ENCODE results near the gene UNC93B1.
"Not testable (repeated sequence)": the region's sequence is repeated elsewhere in the genome, so short reads cannot be mapped to it uniquely, and the experiment has no call there.

UNC93B1 gene

DNA sequence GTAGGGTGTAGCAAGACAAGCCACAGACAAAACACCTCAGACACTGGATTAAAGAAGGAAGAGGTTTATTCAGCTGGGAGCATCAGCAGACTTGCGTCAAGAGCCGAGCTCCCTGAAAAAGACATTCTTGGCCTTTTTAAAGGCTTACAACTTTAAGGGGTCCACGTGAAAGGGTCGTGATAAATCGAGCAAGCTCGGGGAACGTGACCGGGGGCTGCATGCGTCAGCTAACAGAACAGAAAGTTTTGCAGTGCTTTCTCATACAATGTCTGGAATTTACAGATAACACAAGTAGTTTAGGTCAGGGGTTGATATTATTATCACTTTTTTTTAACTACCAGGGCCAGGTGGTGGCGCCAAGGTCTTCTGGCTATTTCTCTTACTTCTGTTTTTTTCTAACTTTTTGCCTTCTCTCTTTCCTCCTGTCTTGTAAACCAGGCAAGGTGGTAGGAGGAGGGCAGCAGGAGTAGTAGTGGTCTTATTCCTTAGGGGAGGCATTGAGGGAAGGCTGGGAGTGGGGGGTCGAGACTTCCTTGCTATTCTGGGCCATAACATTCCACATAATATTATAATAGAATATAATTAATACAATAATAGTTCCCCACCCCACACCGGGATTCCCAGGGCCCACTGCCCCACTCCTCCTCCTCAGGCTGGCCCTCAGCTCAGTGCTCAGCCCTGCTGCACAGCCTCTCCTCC is 5.6 kb upstream of the UNC93B1 start:
- DNase-seq (ENCODE audit: low read depth in 3 of 3) = no peak

GRCh38 chr11:68008381-68009337 is 4.8 kb upstream of the UNC93B1 start:
- no peak for DNase-seq (ENCODE audit: low read depth in 3 of 3)

- no peak for DNase-seq (ENCODE audit: low read depth in 3 of 3)
These were observed 3.8 kb upstream of the UNC93B1 start for GRCh38 chr11:68007498-68008380.

- no peak for DNase-seq (ENCODE audit: low read depth in 3 of 3)
These were observed 2.8 kb upstream of the UNC93B1 start for GRCh38 chr11:68006606-68007166.

GRCh38 chr11:68004551-68005335 is 846 bp upstream of the UNC93B1 start:
- no peak for DNase-seq (ENCODE audit: low read depth in 3 of 3)

- peak; percentile 30 to 49 (median 41) for DNase-seq (ENCODE audit: low read depth in 3 of 3)
These were observed 705 bp downstream of the UNC93B1 start for GRCh38 chr11:68002938-68003845.

DNA sequence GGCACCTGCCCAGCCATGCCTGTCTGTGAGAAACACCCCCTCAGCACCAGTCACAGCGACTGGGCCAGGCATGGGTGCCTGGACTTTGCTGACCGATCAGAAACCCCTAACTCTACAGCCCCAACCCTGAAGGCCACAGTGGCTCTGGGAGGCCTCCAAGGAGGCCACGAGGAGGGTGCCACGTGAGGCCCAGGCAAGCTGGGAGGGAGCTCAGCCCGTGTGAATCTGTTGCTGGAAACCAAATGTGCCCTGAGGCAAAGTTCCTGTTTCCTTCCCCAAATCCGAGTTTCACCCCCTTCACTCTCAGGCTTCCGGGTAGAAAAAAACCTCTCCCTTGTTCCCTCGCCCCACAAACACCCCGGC is 1.3 kb downstream of the UNC93B1 start:
- no peak for DNase-seq (ENCODE audit: low read depth in 3 of 3)

DNA sequence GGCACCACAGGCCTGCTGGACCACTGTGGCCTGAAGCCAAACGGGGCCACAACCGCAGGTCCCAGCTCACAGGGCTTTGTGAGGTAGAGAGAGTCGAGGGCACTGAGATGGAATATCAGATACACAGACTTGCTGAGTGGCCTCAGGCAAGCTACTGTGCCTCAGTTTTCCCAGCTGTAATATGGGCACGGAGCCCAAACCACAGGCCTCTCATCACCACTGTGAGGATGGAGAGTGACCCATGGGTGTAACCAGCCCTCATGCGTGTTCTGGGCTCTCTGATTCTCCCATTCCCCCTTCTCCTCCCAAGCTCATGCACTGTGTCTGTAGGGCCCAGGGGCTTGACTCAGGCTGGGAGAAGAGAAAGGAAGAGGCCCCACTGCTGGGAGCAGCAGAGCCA is 4.2 kb downstream of the UNC93B1 start:
- DNase-seq (ENCODE audit: low read depth in 3 of 3) = no peak

DNA sequence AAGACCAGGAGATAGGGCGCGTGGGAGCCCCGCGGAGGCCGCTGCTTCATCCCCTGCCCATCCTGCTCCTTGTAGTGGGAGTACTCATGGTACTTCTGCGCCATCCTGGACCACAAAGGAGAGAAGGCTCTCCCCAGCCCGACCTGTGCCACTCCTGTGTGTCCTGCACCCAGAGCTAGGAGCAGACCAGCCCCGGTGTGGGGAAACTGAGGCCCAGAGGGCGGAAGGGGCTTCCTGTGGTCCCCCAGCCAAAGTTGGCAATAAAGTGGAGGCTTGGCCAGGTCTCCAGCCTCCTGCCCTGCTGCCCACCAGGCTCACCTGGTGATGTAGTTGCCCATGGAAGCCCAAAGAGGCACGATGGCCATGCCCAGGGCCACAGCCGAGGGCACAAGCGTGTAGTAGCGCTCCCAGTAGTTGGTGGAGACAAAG is 4.7 kb downstream of the UNC93B1 start:
- no peak for DNase-seq (ENCODE audit: low read depth in 3 of 3)

DNA sequence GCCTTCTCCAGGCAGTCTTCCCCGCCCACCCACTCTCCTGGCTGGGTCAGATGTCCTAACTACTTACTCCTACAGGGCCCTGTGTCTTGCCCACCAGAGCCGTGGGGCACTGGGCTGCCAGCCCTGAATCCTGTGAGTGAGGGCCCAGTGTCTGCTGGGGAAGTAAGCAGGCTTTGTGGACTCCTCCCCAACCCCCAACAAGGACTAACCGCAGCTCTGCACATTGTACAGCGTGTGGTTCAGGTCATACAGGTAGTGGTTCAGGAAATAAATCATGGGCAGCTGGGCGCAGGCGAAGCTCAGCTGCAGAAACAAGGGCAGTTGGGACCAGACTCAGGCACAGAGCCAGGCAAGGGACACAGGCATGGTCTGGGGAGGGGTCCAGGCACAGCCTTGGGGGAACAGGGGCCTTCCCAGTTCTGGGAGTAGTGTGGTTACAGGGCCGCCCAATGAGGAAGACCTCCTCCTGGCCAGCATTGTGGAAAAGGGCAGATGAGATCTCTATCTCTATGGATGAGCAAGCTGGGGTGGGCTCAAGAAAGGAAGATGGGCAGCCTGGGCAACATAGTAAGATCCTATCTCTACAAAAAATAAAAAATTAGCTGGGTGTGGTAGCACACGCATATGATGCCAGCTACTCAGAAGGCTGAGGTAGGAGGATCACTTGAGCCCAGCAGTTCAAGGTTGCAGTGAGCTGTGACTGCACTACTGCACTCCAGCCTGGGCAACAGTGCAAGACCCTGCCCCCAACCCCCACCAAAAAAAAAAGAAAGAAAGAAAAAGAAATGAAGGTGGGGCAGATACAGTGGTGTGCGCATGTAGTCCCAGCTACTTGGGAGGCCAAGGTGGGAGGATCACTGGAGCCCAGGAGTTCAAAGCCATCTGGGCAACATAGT is 5.5 kb downstream of the UNC93B1 start:
- no peak for DNase-seq (ENCODE audit: low read depth in 3 of 3)

- no peak for DNase-seq (ENCODE audit: low read depth in 3 of 3)
These were observed 6.4 kb downstream of the UNC93B1 start for GRCh38 chr11:67997475-67997921.

GRCh38 chr11:67996622-67997474 is 7.0 kb downstream of the UNC93B1 start:
- no peak for DNase-seq (ENCODE audit: low read depth in 3 of 3)

DNA sequence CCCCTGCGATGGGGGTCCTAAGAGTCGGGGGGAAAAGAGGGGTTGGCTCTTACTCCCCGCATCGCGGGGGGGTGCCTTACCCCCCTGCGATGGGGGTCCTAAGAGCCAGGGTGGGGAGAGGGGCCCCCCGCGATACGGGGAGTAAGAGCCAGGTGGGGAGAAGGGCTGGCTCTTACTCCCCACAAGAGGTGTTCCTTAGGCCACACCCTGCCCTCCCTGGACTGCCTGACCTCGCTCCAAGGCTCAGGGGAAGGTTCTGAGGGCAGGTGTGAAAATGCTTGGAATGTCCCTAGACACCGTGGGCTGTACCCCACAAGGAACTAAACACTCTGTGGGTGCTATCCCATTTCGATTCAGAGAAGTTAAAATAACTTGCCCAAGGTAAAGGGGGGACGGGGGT is 7.8 kb downstream of the UNC93B1 start:
- DNase-seq (ENCODE audit: low read depth in 3 of 3) = no peak

DNA sequence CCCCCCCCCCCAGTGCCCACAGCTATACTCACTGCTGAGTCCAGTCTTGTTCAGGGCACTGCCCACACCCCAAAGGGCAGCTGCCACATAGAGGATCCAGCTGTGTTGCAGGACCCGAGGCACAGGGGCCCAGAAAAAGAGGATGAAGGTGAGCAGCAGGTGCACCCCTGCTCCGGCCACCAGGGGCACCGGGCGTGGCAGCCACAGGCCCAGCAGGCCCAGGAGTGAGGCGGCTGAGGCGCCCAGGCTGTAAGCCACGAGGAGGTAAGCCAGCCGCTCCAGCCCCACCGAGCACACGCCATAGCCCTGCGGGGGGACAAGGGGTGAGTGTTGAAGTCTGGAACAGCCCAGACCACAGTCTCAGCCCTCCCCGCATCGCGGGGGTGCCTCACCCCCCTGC is 8.3 kb downstream of the UNC93B1 start:
- DNase-seq (ENCODE audit: low read depth in 3 of 3) = not testable (repeated sequence)

- DNase-seq (ENCODE audit: low read depth in 3 of 3) = not testable (repeated sequence)
These were observed 8.8 kb downstream of the UNC93B1 start for GRCh38 chr11:67995129-67995528.

DNA sequence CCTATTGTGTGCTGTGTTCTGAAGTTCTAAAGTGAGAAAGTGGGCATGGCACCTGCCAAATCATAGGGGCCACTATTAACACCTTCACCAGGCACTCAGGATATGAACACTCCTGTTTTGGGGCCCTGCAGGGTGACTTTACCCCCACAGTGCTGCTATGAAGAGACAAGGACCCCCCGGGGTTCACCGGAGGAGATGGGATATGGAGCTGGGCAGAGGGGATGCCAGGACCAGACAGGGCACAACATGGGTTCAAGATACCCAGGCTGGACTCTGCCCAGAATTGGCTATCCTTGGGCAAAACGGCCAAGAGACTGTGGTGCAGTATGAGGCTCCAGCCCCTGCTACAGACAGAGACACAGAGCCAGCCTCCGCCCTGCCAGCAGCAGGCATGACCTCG is 9.5 kb downstream of the UNC93B1 start:
- DNase-seq (ENCODE audit: low read depth in 3 of 3) = not testable (repeated sequence)

- DNase-seq (ENCODE audit: low read depth in 3 of 3) = not testable (repeated sequence)
These were observed 10.1 kb downstream of the UNC93B1 start for GRCh38 chr11:67993821-67994220.

Measured in stimulated activated CD4-positive, alpha-beta T cell treated with anti-CD3 and anti-CD28 coated beads, TNF-alpha, amount 100 ng/mL, for 4 hours (primary cell).